ENCODE measurements around the gene SMCP. TPM values are rescaled to one million over a fixed set of nuclear protein-coding genes. Genes with fewer than 3 reads are reported as not detected.

The SMCP gene
- total and polyA plus RNA-seq, 7 donors = not detected

- no peak for DNase-seq
- WGBS, 2 donors = 66 to 83% methylated on average over 3 of the region's 3 CpGs
- intact Hi-C loops (cut with DNase I) = no loop called here
These were observed 18.0 kb upstream of the SMCP start for GRCh38 chr1:152860129-152860528.

GRCh38 chr1:152861374-152861773 lies 16.7 kb upstream of the SMCP start:
- Histone ChIP-seq H3K36me3 (no peaks in the 10 kb centered on the region), H3K27me3 (no peaks in the 10 kb centered on the region), H3K4me1 (peaks cover 0 to 10% (median 0%) of the 10 kb centered on the region in 4 donors), H3K27ac (no peak overlapping the region), H3K4me3 (no peak overlapping the region), H3K9me3 (no peaks in the 10 kb centered on the region)
- TF ChIP-seq POLR2A (IDR thresholded peaks at IDR 0.05) (no peak), EP300 (IDR thresholded peaks at IDR 0.05) (no peak), POLR2AphosphoS5 (IDR thresholded peaks at IDR 0.05) (no peak)
- TF ChIP-seq, protein P1, sequence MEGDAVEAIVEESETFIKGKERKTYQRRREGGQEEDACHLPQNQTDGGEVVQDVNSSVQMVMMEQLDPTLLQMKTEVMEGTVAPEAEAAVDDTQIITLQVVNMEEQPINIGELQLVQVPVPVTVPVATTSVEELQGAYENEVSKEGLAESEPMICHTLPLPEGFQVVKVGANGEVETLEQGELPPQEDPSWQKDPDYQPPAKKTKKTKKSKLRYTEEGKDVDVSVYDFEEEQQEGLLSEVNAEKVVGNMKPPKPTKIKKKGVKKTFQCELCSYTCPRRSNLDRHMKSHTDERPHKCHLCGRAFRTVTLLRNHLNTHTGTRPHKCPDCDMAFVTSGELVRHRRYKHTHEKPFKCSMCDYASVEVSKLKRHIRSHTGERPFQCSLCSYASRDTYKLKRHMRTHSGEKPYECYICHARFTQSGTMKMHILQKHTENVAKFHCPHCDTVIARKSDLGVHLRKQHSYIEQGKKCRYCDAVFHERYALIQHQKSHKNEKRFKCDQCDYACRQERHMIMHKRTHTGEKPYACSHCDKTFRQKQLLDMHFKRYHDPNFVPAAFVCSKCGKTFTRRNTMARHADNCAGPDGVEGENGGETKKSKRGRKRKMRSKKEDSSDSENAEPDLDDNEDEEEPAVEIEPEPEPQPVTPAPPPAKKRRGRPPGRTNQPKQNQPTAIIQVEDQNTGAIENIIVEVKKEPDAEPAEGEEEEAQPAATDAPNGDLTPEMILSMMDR (IDR thresholded peaks at IDR 0.05) = no peak
- 75 to 80% methylated on average over 4 of the region's 4 CpGs for WGBS, 2 donors
- no peak for DNase-seq
- intact Hi-C loops (cut with DNase I) = no loop called here

More at GRCh38 chr1:152860129-152860528, 18.0 kb upstream of the SMCP start:
- no peak overlapping the region for H3K27ac ChIP-seq
- no peak overlapping the region for H3K4me3 ChIP-seq
- no peaks in the 10 kb centered on the region for H3K9me3 ChIP-seq
- TF ChIP-seq POLR2AphosphoS5 (IDR thresholded peaks at IDR 0.05) = no peak
- TF ChIP-seq, protein P1 (IDR thresholded peaks at IDR 0.05) = no peak
- H3K4me1 ChIP-seq = peaks cover 0 to 10% (median 0%) of the 10 kb centered on the region in 4 donors
- no peaks in the 10 kb centered on the region for H3K27me3 ChIP-seq
- no peaks in the 10 kb centered on the region for H3K36me3 ChIP-seq

- DNase-seq = no peak
These were observed 13.7 kb upstream of the SMCP start for GRCh38 chr1:152864443-152864842.

DNA sequence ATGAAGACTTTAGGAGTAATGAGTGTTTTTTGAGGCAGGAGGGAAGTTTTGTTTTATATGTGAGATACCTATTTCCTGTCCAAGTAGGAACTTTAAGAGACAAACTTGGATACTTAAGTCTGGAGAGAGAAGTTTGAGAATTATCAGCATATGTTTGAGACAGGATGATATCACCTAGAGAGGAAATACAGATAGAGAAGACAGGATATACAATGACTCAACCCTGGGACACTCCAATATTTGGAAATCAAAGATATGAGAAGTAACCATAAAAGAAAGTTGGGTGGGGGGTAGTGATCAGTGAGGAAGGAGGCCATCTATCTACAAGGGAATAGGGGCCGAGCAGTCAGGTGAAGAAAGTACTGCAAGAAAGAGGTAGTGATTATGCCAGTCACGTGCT lies 11.8 kb upstream of the SMCP start:
- Histone ChIP-seq H3K9me3 (no peaks in the 10 kb centered on the region), H3K36me3 (no peaks in the 10 kb centered on the region), H3K4me1 (peaks cover 0 to 10% (median 0%) of the 10 kb centered on the region in 4 donors), H3K27ac (no peak overlapping the region), H3K27me3 (no peaks in the 10 kb centered on the region), H3K4me3 (no peak overlapping the region)
- no peak for DNase-seq
- WGBS, 2 donors = 71 to 74% methylated on average over 2 of the region's 2 CpGs
- intact Hi-C loops (cut with DNase I) = no loop called here
- TF ChIP-seq, protein P1 (IDR thresholded peaks at IDR 0.05) = no peak
- TF ChIP-seq EP300 (IDR thresholded peaks at IDR 0.05) (no peak), POLR2AphosphoS5 (IDR thresholded peaks at IDR 0.05) (no peak), POLR2A (IDR thresholded peaks at IDR 0.05) (no peak)

More at GRCh38 chr1:152864443-152864842, 13.7 kb upstream of the SMCP start:
- no peak overlapping the region for H3K27ac ChIP-seq
- no peak overlapping the region for H3K4me3 ChIP-seq
- peaks cover 0 to 10% (median 0%) of the 10 kb centered on the region in 4 donors for H3K4me1 ChIP-seq
- no peaks in the 10 kb centered on the region for H3K27me3 ChIP-seq
- no peak for TF ChIP-seq POLR2AphosphoS5 (IDR thresholded peaks at IDR 0.05)
- intact Hi-C loops (cut with DNase I) = no loop called here
- H3K9me3 ChIP-seq = no peaks in the 10 kb centered on the region
- H3K36me3 ChIP-seq = no peaks in the 10 kb centered on the region

DNA sequence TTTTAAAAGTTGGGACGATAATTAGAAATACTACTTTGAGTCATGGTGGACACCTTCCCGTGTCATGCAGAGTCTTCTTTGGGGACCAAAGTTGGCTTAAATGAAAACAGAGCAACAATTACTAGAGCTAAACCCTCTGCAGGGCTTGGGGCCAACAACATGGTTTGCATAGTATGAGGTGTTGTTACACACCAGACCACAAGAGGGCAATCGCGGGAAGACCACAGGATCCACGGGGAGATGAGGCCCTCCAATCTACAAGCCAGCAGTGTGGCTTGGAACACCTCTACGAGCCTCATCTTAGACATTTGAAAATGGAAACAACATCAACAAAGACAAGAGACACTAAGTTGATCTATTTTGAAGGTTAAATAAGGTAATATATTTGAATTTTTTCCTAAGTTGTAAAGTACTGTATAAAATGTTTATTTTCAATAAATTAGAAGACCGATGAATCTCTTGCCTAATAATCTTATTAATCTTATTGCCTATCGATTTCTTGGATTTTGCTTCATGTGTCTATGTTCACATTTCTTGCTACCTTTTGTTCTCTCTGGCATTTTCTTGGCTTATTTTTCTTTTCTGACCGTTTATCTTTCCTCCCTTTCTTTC lies 8.2 kb upstream of the SMCP start:
- DNase-seq = peak; percentile 63

More for the DNA sequence above, 8.2 kb upstream of the SMCP start:
- H3K9me3 ChIP-seq = no peaks in the 10 kb centered on the region
- H3K4me3 ChIP-seq = no peak overlapping the region
- 31 to 38% methylated on average over 9 of the region's 9 CpGs for WGBS, 2 donors
- H3K36me3 ChIP-seq = no peaks in the 10 kb centered on the region
- no peaks in the 10 kb centered on the region for H3K4me1 ChIP-seq
- no peaks in the 10 kb centered on the region for H3K27me3 ChIP-seq
- no peak overlapping the region for H3K27ac ChIP-seq
- intact Hi-C loops (cut with DNase I) = loop anchor here (5.0 kb wide), 1 partner anchor 352 kb away; no protein-coding TSS in a partner anchor
- no peak for TF ChIP-seq POLR2AphosphoS5 (IDR thresholded peaks at IDR 0.05)
- TF ChIP-seq, protein P1 (IDR thresholded peaks at IDR 0.05) = peak in 3 of 4 experiments; percentile 42 to 63 (median 52)
